Inflammatory macrophage treated with lipopolysaccharide for 1 hour (primary cell): Measurements from ENCODE around the gene RPRM.
"Not testable (repeated sequence)": the region's sequence is repeated elsewhere in the genome, so short reads cannot be mapped to it uniquely, and the experiment has no call there.

Source experiments
- DNase-seq, 2 donors: peaks; one replicate each; pipeline ENCODE4 v3.0.0-alpha.2; 2020 to 2022

Gene RPRM

GRCh38 chr2:153455403-153455802, 23.2 kb downstream of the RPRM start:
- no peak for DNase-seq

DNA sequence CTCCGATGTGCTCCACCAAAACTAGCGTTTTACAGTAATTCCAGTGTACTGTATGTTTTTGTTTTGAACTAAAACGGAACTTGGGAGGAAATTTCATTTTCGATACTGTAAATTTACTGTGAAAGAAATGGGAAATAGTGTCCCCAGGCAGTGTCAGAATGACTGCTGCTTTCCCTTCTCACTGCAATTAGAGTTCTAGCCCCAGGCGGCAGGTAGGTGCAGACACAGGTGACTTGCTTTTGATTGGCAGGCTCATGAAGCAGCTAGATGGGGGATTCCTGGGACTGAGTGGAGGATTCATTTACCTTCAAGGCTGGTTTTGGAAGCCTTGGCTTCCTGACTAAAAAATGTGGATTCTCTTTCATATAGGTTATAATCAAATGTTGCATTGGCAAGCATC, 27.0 kb downstream of the RPRM start:
- DNase-seq, result no peak

DNA sequence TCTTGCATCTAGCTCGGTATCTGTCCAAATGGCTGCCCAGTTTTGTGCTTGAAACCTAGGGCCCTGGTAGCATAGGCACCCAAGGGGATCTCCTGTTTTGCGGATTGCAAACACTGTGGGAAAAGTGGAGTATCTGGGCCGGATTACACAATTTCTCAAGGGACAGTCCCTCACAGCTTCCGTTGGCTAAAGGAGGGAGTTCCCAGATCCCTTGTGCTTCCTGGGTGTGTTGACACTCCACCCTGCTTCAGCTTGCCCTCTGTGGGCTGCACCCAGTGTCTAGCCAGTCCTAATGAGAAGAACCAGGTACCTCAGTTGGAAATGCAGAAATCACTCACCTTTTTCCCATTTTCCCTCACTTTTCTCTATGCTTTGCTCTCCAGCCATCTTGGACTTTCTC, 35.5 kb downstream of the RPRM start:
- no peak for DNase-seq

DNA sequence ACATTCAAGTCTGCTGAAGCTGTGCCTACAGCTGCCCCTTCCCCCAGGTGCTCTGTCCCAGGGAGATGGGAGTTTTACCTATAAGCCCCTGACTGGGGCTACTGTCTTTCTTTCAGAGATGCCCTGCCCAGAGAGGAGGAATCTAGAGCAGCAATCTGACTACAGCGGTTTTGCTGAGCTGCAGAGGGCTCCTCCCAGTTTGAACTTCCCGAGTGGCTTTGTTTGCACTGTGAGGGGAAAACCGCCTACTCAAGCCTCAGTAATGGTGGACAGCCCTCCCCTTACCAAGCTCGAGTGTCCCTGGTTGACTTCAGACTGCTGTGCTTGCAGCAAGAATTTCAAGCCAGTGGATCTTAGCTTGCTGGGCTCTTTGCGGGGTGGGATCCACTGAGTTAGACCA, 35.9 kb downstream of the RPRM start:
- not testable (repeated sequence) for DNase-seq

GRCh38 chr2:153440090-153440489, 38.5 kb downstream of the RPRM start:
- DNase-seq, result not testable (repeated sequence)

GRCh38 chr2:153433403-153433802, 45.2 kb downstream of the RPRM start:
- no peak for DNase-seq

- no peak for DNase-seq
These were observed 46.2 kb downstream of the RPRM start for GRCh38 chr2:153432381-153432780.

GRCh38 chr2:153431114-153431513, 47.4 kb downstream of the RPRM start:
- DNase-seq, result no peak
